WI38 (cell line): ENCODE data around the gene C11orf98.
A peak's percentile ranks its signal among the peaks of the same experiment; 100 is the strongest.
"Not testable (repeated sequence)": the region's sequence is repeated elsewhere in the genome, so short reads cannot be mapped to it uniquely, and the experiment has no call there.

Source experiments
- H3K4me3 ChIP-seq: 2 replicates; pipeline ENCODE4 v1.5.1; 2011; ENCODE audit warnings: low read depth, mild to moderate bottlenecking, control low read depth, low read length
- CTCF ChIP-seq: IDR thresholded peaks from 2 replicates; pipeline ENCODE4 v1.5.1; 2012; ENCODE audit warnings: low read depth, mild to moderate bottlenecking, control low read depth, low read length

C11orf98 gene

DNA sequence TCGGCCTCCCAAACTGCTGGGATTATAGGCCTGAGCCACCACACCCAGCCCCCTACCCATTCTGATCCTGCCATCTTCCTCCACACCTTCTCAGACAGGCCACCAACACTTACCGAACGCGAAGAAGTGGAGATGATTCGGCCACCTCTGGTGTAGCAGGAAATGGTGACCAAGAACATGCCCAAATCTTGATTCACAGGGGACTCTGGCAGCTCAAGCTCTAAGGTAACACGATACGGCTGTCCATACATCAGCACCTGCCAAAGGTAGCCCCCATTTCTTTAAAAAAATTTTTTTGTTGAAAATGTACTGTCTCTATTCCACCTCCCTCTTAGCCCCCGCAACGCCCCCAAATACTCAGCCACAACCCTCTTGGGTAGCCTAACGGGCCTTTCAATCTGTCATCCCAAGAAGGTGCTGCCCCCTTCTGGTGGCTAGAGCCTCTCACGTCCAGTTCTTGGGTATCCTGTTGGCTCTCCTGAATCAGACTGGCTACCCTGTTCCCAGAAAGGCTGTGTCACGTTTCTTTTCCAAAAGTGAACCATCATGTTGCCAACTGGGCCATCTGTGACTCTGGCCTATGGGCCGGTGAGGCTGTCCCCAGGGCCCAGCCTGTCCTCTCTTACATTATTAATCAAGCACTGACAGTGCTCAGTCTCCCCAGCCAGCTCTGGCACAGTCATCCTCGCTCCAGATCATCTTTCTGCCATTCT, 29.6 kb upstream of the C11orf98 start:
- no peak overlapping the region for H3K4me3 ChIP-seq
- TF ChIP-seq CTCF: peak; percentile 79

- not testable (repeated sequence) for H3K4me3 ChIP-seq
Measured at GRCh38 chr11:62693624-62694023, 28.6 kb upstream of the C11orf98 start.

- TF ChIP-seq CTCF: no peak
Measured at GRCh38 chr11:62689421-62690183, 24.6 kb upstream of the C11orf98 start, which contains the start of gene LRRN4CL. Gene LRRN4CL (minus strand): TSS chr11:62689530. CDS start chr11:62688508, 1,022 bp downstream.

DNA sequence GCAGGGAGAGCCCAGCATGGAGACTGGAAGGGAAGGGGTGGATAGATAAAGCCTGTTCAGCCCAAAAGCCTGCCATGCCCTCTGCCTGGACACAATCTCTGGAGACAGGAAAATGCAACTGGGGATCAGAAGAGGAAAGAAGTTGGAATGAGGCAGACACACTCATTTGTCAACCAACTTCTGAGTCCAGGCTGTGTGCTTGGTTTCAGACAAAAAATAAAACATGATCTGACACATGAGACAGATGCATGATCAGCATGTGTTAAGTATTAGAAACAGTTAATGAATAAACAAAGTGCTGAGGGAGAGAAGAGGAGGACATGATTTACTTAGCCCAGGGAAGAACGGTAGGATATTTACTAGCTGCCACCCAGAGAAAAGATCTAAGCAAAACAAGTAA, 23.5 kb upstream of the C11orf98 start:
- no peak for TF ChIP-seq CTCF
- H3K4me3 ChIP-seq: peak overlapping the region; percentile 2

More at GRCh38 chr11:62689421-62690183, 24.6 kb upstream of the C11orf98 start, which contains the start of gene LRRN4CL:
- H3K4me3 ChIP-seq: peak within 1 kb of the TSS; percentile 41

- no peak for TF ChIP-seq CTCF
- H3K4me3 ChIP-seq: 0 out of 2 replicates have a peak overlapping the region, but pooled peaks have one; percentile 2
Measured at GRCh38 chr11:62687508-62688396, 22.7 kb upstream of the C11orf98 start.

DNA sequence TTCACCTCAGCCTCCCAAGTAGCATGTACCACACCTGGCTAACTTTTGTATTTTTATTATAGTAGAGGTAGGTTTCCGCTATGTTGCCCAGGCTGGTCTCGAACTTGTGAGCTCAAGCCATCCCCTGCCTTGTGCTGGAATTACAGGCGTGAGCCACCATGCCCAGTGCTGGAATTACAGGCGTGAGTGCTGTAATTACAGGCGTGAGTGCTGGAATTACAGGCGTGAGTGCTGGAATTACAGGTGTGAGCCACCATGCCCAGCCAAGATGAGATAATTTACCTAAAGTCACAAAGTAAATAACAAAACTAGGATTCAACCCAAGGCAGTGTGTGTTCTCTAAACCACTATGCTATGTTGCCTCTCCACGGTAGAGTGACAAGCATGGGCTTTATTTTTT, 17.5 kb upstream of the C11orf98 start:
- no peak for TF ChIP-seq CTCF
- H3K4me3 ChIP-seq: no peak overlapping the region

GRCh38 chr11:62680825-62681240, 15.8 kb upstream of the C11orf98 start:
- peak; percentile 54 for TF ChIP-seq CTCF
- no peak overlapping the region for H3K4me3 ChIP-seq
